ENCODE data around the gene TREML2. TPM values are rescaled to one million over a fixed set of nuclear protein-coding genes. Genes with fewer than 3 reads are reported as not detected.

The TREML2 gene
- total and polyA plus RNA-seq, 9 donors = 0.05 to 0.16 (median 0.11) TPM

GRCh38 chr6:41181566-41181965 is 19.4 kb downstream of the TREML2 start:
- no peaks in the 10 kb centered on the region for H3K36me3 ChIP-seq (ENCODE audit: control insufficient read depth, insufficient read depth, low read length)
- H3K27ac ChIP-seq (ENCODE audit: low read length) = no peak overlapping the region
- no peak for DNase-seq
- WGBS (ENCODE audit: insufficient coverage) = no CpG with 5 or more reads among the region's 1 CpG
- no peaks in the 10 kb centered on the region for H3K9me3 ChIP-seq (replicated peaks; ENCODE audit: control insufficient read depth, low read depth, low read length)
- H3K27me3 ChIP-seq (ENCODE audit: control insufficient read depth, insufficient read depth, low read length) = peaks cover 7% of the 10 kb centered on the region
- H3K4me1 ChIP-seq (ENCODE audit: control insufficient read depth, insufficient read depth, low read length) = peaks cover 8% of the 10 kb centered on the region
- no peak overlapping the region for H3K4me3 ChIP-seq (ENCODE audit: low read length)

- no peak for DNase-seq
- no CpG with 5 or more reads among the region's 4 CpGs for WGBS (ENCODE audit: insufficient coverage)
- Histone ChIP-seq H3K27ac (ENCODE audit: low read length) (no peak overlapping the region), H3K4me1 (ENCODE audit: control insufficient read depth, insufficient read depth, low read length) (no peaks in the 10 kb centered on the region), H3K36me3 (ENCODE audit: control insufficient read depth, insufficient read depth, low read length) (no peaks in the 10 kb centered on the region), H3K27me3 (ENCODE audit: control insufficient read depth, insufficient read depth, low read length) (peaks cover 5% of the 10 kb centered on the region), H3K4me3 (ENCODE audit: low read length) (no peak overlapping the region), H3K9me3 (replicated peaks; ENCODE audit: control insufficient read depth, low read depth, low read length) (no peaks in the 10 kb centered on the region)
These were observed 21.8 kb downstream of the TREML2 start for GRCh38 chr6:41179163-41179562.

DNA sequence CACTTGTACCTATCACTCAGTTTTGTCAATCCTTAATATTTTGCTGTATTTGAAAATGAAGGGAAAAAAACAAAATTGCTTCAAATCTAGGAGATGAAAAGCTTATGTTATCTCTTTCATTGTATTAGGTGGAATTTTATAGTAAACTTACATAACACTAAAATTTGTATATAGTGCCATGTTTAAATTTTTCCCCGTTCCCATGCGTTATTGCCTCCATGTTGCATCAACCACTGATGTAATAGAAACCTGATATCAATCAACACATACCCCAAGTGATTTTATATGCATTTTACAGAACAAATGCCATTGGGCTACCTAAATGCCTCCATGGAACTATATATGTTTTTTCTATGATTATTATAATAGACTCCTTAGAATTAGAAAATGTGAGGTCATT is 23.3 kb downstream of the TREML2 start:
- Histone ChIP-seq H3K4me3 (ENCODE audit: low read length) (no peak overlapping the region), H3K9me3 (replicated peaks; ENCODE audit: control insufficient read depth, low read depth, low read length) (no peaks in the 10 kb centered on the region), H3K4me1 (ENCODE audit: control insufficient read depth, insufficient read depth, low read length) (no peaks in the 10 kb centered on the region), H3K27ac (ENCODE audit: low read length) (no peak overlapping the region), H3K36me3 (ENCODE audit: control insufficient read depth, insufficient read depth, low read length) (no peaks in the 10 kb centered on the region), H3K27me3 (ENCODE audit: control insufficient read depth, insufficient read depth, low read length) (peaks cover 5% of the 10 kb centered on the region)
- WGBS (ENCODE audit: insufficient coverage) = no CpG with 5 or more reads among the region's 2 CpGs
- DNase-seq = no peak

DNA sequence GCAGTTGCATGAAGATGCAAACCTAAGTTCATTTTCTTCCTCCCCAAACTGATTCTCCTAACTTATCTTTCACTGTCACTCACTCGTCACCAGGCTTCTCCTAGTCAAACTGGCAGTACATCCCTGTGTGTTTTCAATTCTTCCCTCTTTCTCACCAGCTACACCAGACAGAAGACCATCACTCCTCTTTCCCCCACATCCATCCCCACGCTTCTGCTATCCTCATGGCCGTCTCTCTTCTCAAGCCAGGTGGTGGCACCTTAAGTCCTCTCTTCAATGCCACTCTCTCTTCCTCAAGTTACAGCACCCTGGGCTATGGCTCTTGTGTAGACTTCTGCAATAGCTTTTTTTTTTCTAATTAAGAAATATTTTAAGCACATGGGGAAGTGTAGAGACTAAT is 23.7 kb downstream of the TREML2 start:
- H3K36me3 ChIP-seq (ENCODE audit: control insufficient read depth, insufficient read depth, low read length) = no peaks in the 10 kb centered on the region
- DNase-seq = no peak
- H3K9me3 ChIP-seq (replicated peaks; ENCODE audit: control insufficient read depth, low read depth, low read length) = no peaks in the 10 kb centered on the region
- no peaks in the 10 kb centered on the region for H3K4me1 ChIP-seq (ENCODE audit: control insufficient read depth, insufficient read depth, low read length)
- H3K4me3 ChIP-seq (ENCODE audit: low read length) = no peak overlapping the region
- 71% methylated on average over 3 of the region's 3 CpGs for WGBS (ENCODE audit: insufficient coverage)
- H3K27me3 ChIP-seq (ENCODE audit: control insufficient read depth, insufficient read depth, low read length) = peaks cover 5% of the 10 kb centered on the region
- H3K27ac ChIP-seq (ENCODE audit: low read length) = no peak overlapping the region

DNA sequence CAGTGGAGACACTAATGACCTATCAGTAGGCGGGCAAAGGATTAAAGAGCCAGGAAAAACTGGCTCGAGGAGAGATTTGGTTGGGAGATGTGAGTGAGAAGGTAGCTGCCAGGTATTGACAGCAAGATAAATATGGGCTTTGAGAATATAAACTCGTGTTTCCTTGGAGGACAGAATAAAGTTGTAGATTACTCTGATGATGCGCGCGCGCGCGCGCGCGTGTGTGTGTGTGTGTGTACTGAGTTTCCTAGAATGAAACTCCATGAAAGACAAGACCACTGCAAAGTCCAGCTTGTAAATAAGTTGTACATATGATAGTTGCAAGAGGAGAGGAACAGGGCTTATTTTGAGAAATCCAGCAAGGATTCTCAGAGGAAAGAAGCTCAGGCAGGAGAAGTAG is 24.8 kb downstream of the TREML2 start:
- Histone ChIP-seq H3K36me3 (ENCODE audit: control insufficient read depth, insufficient read depth, low read length) (no peaks in the 10 kb centered on the region), H3K9me3 (replicated peaks; ENCODE audit: control insufficient read depth, low read depth, low read length) (no peaks in the 10 kb centered on the region), H3K27me3 (ENCODE audit: control insufficient read depth, insufficient read depth, low read length) (peaks cover 9% of the 10 kb centered on the region), H3K4me3 (ENCODE audit: low read length) (no peak overlapping the region), H3K4me1 (ENCODE audit: control insufficient read depth, insufficient read depth, low read length) (no peaks in the 10 kb centered on the region), H3K27ac (ENCODE audit: low read length) (no peak overlapping the region)
- WGBS (ENCODE audit: insufficient coverage) = 92% methylated on average over 12 of the region's 12 CpGs
- no peak for DNase-seq

DNA sequence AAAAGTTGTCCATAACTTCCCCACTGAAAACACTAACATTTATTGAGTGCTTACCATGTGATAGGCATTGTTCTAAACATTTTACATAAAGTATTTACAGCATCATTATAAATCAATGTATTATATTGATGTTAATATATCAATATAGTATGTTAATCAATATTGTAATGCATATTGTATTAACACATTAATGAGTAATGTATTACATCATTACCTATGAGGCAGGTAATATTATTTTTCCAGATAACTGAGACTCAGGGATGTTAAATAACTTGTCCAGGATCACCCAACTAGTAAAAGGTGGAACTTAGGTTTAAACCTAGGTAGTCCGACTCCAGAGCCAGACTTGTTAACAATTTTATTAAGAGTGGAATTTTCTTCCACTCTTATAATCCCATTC is 25.9 kb downstream of the TREML2 start:
- Histone ChIP-seq H3K27ac (ENCODE audit: low read length) (no peak overlapping the region), H3K27me3 (ENCODE audit: control insufficient read depth, insufficient read depth, low read length) (peaks cover 7% of the 10 kb centered on the region), H3K36me3 (ENCODE audit: control insufficient read depth, insufficient read depth, low read length) (no peaks in the 10 kb centered on the region), H3K4me3 (ENCODE audit: low read length) (no peak overlapping the region), H3K4me1 (ENCODE audit: control insufficient read depth, insufficient read depth, low read length) (no peaks in the 10 kb centered on the region), H3K9me3 (replicated peaks; ENCODE audit: control insufficient read depth, low read depth, low read length) (no peaks in the 10 kb centered on the region)
- WGBS (ENCODE audit: insufficient coverage) = no CpG with 5 or more reads among the region's 1 CpG
- DNase-seq = no peak

GRCh38 chr6:41174610-41175009 is 26.3 kb downstream of the TREML2 start:
- Histone ChIP-seq H3K36me3 (ENCODE audit: control insufficient read depth, insufficient read depth, low read length) (no peaks in the 10 kb centered on the region), H3K4me3 (ENCODE audit: low read length) (no peak overlapping the region), H3K4me1 (ENCODE audit: control insufficient read depth, insufficient read depth, low read length) (no peaks in the 10 kb centered on the region), H3K27me3 (ENCODE audit: control insufficient read depth, insufficient read depth, low read length) (peaks cover 7% of the 10 kb centered on the region), H3K27ac (ENCODE audit: low read length) (no peak overlapping the region), H3K9me3 (replicated peaks; ENCODE audit: control insufficient read depth, low read depth, low read length) (no peaks in the 10 kb centered on the region)
- no peak for DNase-seq
- 67% methylated on average over 1 of the region's 2 CpGs for WGBS (ENCODE audit: insufficient coverage)

- Histone ChIP-seq H3K27ac (ENCODE audit: low read length) (no peak overlapping the region), H3K9me3 (replicated peaks; ENCODE audit: control insufficient read depth, low read depth, low read length) (no peaks in the 10 kb centered on the region), H3K27me3 (ENCODE audit: control insufficient read depth, insufficient read depth, low read length) (peaks cover 5% of the 10 kb centered on the region), H3K36me3 (ENCODE audit: control insufficient read depth, insufficient read depth, low read length) (no peaks in the 10 kb centered on the region), H3K4me1 (ENCODE audit: control insufficient read depth, insufficient read depth, low read length) (no peaks in the 10 kb centered on the region), H3K4me3 (ENCODE audit: low read length) (no peak overlapping the region)
- no CpG with 5 or more reads among the region's 3 CpGs for WGBS (ENCODE audit: insufficient coverage)
- no peak for DNase-seq
These were observed 29.0 kb downstream of the TREML2 start for GRCh38 chr6:41171908-41172307.

- Histone ChIP-seq H3K36me3 (ENCODE audit: control insufficient read depth, insufficient read depth, low read length) (no peaks in the 10 kb centered on the region), H3K27ac (ENCODE audit: low read length) (no peak overlapping the region), H3K27me3 (ENCODE audit: control insufficient read depth, insufficient read depth, low read length) (peaks cover 5% of the 10 kb centered on the region), H3K4me3 (ENCODE audit: low read length) (no peak overlapping the region), H3K9me3 (replicated peaks; ENCODE audit: control insufficient read depth, low read depth, low read length) (no peaks in the 10 kb centered on the region), H3K4me1 (ENCODE audit: control insufficient read depth, insufficient read depth, low read length) (no peaks in the 10 kb centered on the region)
- no peak for DNase-seq
- WGBS (ENCODE audit: insufficient coverage) = 75% methylated on average over 2 of the region's 4 CpGs
These were observed 30.3 kb downstream of the TREML2 start for GRCh38 chr6:41170547-41171160.

- DNase-seq = peak; percentile 29
- WGBS (ENCODE audit: insufficient coverage) = 85% methylated on average over 2 of the region's 5 CpGs
These were observed 33.6 kb downstream of the TREML2 start for GRCh38 chr6:41167173-41167963.

More at GRCh38 chr6:41167173-41167963, 33.6 kb downstream of the TREML2 start:
- no peak overlapping the region for H3K27ac ChIP-seq (ENCODE audit: low read length)
- peaks cover 5% of the 10 kb centered on the region for H3K27me3 ChIP-seq (ENCODE audit: control insufficient read depth, insufficient read depth, low read length)
- H3K36me3 ChIP-seq (ENCODE audit: control insufficient read depth, insufficient read depth, low read length) = no peaks in the 10 kb centered on the region
- H3K4me3 ChIP-seq (ENCODE audit: low read length) = no peak overlapping the region
- no peaks in the 10 kb centered on the region for H3K4me1 ChIP-seq (ENCODE audit: control insufficient read depth, insufficient read depth, low read length)
- H3K9me3 ChIP-seq (replicated peaks; ENCODE audit: control insufficient read depth, low read depth, low read length) = no peaks in the 10 kb centered on the region
